LNCaP clone FGC (cell line): Measurements from ENCODE around the gene KIF18B.

Experiments used
- DNase-seq: peaks from one replicate; pipeline ENCODE4 v3.0.0-alpha.2; 2011; ENCODE audit warnings: low read depth
- H3K4me3 ChIP-seq: 2 replicates; pipeline ENCODE4 v1.5.1; 2011; ENCODE audit warnings: mild to moderate bottlenecking, low read depth, low read length, control low read depth
- CTCF ChIP-seq: IDR thresholded peaks from 2 replicates; pipeline ENCODE4 v1.5.1; 2012; ENCODE audit warnings: mild to moderate bottlenecking; ENCODE audit not compliant: control insufficient read depth, insufficient read depth; ENCODE audit errors: extremely low read depth

Gene KIF18B

GRCh38 chr17:44928950-44929720 is 18.4 kb downstream of the KIF18B start:
- no peak for DNase-seq
- H3K4me3 ChIP-seq = no peak overlapping the region
- no peak for TF ChIP-seq CTCF

GRCh38 chr17:44928136-44928535 is 19.4 kb downstream of the KIF18B start:
- no peak for DNase-seq
- no peak overlapping the region for H3K4me3 ChIP-seq
- TF ChIP-seq CTCF = no peak

GRCh38 chr17:44927696-44928095 is 19.9 kb downstream of the KIF18B start:
- TF ChIP-seq CTCF = no peak
- no peak for DNase-seq
- H3K4me3 ChIP-seq = no peak overlapping the region

- no peak overlapping the region for H3K4me3 ChIP-seq
- DNase-seq = no peak
- TF ChIP-seq CTCF = no peak
Measured at GRCh38 chr17:44926821-44927525, 20.6 kb downstream of the KIF18B start.

- TF ChIP-seq CTCF = no peak
- no peak for DNase-seq
- no peak overlapping the region for H3K4me3 ChIP-seq
Measured at GRCh38 chr17:44925731-44926697, 21.6 kb downstream of the KIF18B start.

- DNase-seq = peak; percentile 56
Measured at GRCh38 chr17:44924107-44924544, 23.4 kb downstream of the KIF18B start.

More at GRCh38 chr17:44924107-44924544, 23.4 kb downstream of the KIF18B start:
- TF ChIP-seq CTCF = no peak
- 0 out of 2 replicates have a peak overlapping the region, but pooled peaks have one; percentile 15 for H3K4me3 ChIP-seq
